ENCODE measurements around the gene SEMA4B. TPM values are rescaled to one million over a fixed set of nuclear protein-coding genes. Genes with fewer than 3 reads are reported as not detected.
"Not testable (repeated sequence)": the region's sequence is repeated elsewhere in the genome, so short reads cannot be mapped to it uniquely, and the experiment has no call there.

The SEMA4B gene
- polyA plus RNA-seq, 4 donors = 35.6 to 54.1 (median 43.2) TPM

DNA sequence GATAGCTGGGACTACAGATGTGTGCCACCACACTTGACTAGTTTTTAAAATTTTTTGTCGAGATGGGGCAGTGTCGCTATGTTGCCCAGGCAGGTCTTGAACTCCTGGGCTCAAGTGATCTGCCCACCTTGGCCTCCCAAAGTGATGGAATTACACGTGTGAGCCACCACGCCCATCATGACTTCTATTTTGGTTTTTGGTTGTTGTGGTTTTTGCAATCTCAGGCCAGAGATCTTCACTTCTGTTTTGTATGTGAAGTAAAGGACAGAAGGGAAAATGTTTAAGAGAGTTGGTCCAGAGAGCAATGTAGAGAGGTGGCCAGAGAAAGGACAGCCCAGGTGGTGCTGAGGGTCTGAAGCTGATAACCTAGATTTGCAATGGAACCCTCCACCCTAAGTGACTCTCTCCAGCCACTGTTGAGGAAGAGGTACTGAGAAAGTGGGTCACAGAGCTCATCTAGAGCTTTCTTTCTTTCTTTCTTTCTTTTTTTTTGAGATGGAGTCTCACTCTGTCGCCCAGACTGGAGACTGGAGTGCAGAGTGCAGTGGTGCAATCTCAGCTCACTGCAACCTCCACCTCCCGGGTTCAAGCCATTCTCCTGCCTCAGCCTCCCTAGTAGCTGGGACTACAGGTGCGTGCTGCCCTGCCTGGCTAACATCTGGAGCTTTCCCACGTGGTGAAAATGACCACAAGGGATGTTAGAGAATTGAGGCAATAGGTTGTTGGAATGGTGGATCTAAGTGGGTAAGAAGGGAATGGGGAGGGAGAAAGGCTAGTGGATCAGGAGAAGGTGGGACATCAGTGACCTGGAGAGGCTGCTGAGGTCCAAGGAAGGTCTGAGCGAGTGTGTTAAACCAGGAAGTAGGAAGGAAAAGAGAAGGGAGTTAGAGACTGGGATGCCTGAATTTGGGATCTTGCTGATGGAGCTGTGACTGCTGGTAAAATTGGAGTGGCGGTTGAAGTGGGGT lies 22.4 kb upstream of the SEMA4B start:
- no peak for DNase-seq (ENCODE audit: low read depth in 4 of 4, low spot score in 2 of 4)

DNA sequence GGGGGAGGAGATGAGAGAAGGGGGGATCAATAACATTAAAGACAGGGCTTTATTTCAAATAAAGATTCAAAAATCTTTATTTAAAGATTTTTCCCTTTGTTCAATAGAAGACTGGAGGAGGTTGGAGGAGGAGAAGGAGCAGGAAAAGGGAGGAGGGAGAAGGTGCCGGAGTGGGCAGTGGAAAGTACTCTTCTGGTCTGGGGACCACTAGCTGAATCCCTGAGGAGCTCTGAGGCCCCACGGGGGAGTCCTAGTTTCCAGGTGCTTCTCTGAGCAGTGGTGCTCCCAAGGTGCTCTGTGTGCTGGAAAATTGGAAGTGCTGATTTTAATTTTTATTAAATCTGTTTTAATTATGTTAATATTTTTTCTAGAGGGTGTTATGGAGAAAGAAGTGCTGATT lies 19.4 kb upstream of the SEMA4B start:
- no peak for DNase-seq (ENCODE audit: low read depth in 4 of 4, low spot score in 2 of 4)

DNA sequence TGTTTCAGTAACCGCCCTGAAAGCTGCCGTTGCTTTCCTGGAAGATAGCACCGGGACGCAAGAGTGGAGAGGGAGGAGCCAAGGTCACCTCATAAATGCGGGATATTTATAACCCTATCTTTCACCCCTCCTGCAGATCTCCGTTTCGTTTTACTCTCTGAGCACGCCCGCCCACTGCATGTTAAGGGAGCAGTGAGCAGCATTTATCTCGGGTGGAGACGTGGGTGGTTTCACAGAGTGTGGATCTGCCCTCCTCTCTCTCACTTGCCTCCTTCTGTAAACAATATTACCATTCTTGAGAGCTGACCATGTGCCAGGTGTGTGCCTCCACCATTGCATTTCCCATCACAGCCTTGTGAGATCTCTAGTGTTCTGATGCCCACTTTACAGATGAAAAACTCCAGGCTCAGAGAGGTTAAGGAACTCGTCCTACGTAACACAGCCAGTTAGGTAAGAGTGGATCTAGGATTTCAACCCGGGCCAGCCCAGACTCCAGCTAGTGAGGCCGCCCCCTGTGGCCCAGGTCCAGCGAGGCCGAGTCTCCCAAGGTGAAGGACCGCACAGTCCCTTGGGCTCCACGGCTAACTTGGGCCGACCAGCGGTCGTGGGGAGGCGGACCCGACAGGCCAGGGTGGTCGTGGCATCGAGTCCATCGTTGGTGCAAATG lies 16.9 kb upstream of the SEMA4B start:
- no peak for DNase-seq (ENCODE audit: low read depth in 4 of 4, low spot score in 2 of 4)

DNA sequence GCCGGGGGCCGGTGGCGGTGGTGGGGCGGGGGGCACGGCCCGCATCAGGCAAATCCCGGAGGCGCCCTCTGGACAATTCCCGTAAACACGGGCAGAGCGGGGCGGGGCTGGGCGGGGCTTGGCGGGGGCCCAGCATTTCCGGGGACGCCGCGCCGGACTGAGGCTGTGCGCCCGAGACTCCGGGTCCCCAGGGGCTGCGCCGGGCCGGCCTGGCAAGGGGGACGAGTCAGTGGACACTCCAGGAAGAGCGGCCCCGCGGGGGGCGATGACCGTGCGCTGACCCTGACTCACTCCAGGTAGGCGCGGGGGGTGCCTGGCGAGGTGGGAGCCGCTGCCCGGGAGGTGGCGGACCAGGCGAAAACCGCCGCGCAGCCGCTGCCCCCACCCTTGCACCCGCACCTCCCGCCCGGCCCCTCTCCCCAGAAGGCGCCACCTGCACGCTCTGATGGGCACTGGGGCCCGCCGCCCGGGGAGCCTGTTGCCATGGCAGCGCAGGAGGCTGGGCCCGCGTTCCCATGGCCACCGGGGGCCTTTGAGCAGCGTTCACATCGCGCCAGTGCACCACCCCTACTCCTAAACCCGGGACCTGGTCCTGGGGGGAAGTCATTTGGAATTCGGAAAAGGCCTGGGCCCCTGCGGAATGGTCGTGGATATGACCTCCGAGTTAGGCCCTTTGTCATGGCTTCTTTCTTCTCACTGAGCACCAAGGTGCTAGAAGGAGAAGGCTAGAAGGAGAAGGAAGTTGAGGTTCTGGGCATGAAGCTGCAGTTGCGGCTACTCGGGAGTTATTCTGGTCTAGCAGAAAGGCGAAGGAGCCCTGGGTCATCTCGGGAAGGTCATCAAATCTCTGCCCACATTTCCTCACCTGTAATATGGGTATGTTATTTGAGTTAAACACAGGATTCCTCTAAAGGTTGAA lies 16.1 kb upstream of the SEMA4B start:
- DNase-seq (ENCODE audit: low read depth in 4 of 4, low spot score in 2 of 4) = no peak

DNA sequence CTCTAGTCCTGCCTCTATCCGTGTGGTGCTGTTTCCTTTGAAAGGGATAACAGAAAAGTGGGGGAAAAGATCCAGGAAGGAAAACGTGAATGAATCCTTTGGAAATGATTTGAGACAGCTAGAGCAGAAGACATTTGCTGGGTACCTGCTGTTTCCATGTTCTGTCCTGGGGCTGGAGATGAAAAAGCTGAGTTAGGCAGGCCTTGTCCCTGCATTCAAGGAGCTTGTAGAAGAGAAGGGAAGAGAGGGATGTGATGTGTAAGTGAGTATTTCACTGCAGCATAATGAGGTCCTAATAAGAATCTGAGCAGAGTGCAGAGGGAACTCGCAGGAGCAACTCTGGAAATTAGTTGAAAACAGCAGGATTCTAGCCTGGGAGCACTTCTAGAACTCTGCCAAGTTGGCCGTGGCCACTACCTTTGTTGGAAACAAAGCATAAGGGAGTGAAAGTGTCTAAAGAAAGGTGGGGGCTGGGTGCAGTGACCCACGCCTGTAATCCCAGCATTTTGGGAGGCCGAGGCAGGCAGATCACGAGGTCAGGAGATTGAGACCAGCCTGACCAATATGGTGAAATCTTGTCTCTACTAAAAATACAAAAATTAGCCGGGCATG lies 13.8 kb upstream of the SEMA4B start:
- no peak for DNase-seq (ENCODE audit: low read depth in 4 of 4, low spot score in 2 of 4)

DNA sequence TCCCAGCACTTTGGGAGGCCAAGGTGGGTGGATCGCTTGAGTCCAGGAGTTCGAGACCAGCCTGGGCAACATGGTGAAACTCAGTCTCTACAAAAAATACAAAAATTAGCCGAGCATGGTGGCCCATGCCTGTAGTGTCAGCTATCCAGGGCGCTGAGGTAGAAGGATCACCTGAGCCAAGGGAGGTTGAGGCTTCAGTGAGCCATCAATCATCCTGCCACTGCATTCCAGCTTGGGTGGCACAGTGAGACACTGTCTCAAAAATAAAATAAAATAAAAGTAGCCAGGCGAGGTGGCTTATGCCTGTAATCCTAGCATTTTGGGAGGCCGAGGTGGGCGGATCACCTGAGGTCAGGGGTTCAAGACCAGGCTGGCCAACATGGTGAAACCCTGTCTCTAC lies 13.1 kb upstream of the SEMA4B start:
- DNase-seq (ENCODE audit: low read depth in 4 of 4, low spot score in 2 of 4) = not testable (repeated sequence)

DNA sequence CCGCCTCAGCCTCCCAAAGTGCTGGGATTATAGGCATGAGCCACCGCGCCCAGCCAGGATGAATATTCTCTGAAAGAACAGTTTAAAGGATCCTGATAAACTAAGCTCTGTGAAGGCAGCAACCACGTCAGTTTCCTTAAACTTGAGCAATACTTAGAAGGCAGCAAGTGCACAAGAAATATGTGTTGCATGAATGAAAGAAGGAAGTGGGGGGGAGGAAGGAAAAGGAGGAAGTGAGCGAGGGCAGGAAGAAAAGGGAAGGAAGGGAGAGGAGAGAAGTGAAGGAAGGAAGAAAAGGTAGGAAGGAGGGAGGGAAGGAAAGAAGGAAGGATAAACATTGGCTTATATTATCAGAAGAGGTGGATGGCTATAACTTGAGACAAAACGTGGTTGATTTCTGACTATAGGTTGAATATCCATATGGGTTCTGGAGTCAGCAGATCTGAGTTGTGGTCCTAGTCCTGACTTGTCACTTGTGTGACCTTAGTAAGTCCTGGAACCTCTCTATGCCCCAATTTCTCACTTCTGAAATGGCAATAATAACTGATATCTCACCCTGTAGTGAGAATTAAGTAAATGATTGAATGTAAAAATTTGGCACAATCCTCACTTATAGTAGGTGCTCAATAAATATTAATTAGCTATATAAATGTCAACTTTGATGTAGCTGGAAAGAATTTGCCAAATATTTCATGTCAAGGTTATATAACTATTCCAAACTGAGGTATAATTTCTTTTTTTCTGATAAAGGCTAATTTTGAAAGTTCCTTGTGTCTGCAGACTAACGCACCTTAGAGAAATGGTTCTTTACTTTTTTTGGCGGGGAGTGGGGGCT lies 12.0 kb upstream of the SEMA4B start:
- DNase-seq (ENCODE audit: low read depth in 4 of 4, low spot score in 2 of 4) = no peak

DNA sequence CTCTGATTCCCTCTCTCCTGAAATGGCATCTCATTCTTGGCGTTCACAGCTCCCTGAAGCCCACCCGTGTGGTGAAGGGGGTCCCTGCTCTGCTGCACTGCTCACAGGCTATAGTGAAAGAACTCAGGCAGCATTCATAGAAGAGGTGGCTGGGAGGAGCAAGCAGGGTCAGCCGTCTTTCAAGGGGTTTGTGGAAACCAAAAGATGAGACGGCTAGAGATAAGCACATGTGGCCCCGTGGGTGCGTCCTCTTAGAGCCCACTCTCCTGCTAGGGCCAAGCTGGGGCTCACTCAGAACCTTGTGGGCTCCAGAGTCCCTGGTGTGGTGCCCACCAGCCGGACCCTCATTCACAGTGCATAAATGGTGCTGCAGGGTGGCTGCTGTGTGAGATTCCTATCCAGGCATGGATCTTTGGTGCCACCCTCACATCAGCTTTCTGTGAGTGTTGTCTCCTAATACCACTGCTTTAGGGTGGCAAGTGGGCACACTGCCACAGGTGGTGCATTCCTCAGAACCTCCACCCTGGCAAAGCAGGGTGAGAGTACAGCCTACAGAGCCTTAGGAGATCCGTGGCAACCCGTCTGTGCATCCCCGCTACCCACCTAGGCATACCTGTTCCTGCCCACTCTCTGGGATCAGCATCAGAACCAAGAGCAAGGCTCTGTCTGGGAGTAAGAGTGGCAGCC lies 11.2 kb upstream of the SEMA4B start:
- no peak for DNase-seq (ENCODE audit: low read depth in 4 of 4, low spot score in 2 of 4)

DNA sequence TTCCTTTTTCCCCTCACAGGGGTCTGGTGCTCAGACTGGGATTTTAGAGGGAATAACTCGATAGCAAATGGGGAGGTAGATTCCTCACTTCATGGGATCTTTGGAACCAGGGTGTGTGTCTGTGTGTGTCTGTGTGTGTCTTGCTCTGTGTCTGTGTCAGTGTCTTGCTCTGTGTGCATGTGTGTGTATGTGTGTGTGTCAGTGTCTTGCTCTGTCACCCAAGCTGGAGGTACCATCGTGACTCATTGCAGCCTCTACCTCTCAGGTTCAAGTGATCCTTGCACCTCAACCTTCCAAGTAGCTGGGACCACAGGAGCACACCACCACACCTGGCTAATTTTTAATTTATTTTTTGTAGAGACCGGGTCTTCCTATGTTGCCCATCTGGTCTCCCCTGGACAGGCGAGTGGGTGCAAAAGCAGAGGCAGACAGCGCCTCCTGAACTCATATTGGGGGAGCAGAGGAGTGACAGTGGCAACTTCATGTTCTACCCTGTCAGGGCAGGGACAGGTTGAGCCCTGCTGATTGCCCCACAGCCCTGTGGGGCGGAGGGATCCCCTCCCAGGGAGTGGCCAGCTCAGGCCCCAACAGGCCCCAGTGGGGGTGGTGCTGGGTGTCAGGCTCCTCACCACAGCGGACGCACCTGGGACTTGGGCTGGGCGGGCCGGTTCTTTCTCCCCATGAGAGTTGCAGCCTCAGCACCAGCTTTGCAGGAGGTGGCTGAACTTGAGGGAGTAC lies 10.4 kb upstream of the SEMA4B start:
- DNase-seq (ENCODE audit: low read depth in 4 of 4, low spot score in 2 of 4) = no peak

DNA sequence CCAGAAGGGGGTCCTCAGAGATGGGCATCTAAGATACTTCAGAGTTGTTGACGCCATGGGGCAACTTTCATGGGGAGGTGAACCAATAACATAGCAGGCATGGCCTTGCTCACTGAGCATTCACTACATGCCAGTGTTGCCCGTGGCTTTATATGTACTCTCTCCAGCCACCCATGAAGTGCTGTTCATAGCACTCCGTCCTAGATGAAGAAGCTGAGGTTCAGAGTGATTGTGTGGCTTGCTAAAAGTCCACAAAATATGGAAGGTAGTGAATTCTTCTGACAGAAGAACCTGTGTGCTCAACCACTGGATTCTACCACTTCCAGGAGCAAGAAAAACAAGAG lies 9.8 kb upstream of the SEMA4B start:
- DNase-seq (ENCODE audit: low read depth in 4 of 4, low spot score in 2 of 4) = no peak

DNA sequence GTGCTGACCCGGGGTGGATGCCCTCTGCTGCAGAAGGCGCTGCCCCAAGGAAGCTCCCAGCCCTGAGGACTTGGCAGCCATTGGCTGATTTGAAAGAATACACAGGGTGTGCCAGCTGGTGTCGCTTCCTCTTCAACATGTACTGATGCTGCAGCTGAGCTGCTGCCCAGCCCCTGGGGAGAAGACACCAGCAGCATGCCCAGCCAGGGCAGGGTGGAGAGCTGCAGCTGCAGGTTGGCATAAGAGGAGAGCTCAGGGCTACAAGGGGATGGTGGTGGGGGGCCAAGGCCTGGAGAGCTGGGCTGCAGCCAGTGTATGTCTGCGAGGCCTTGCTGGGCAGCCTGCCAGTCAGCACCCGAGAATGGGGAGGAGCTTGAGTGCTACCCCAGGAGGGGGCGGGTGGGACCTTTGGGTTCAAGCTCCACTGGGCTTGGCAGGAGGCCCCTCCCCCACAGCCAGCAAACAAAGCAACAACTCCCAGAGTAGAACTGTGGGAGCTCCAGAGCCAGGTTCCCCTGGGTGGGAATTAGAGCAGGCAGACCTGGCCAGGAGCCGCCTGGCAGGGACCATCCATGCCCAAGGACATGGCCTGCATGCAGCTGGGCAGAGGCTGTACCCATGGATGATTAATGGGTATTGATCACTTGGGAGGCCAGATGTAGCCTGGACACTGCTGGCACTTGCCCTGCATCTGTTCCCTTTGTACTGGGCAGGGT lies 9.2 kb upstream of the SEMA4B start:
- peak in 3 of 4 donors; percentile 77 to 86 (median 81) for DNase-seq (ENCODE audit: low read depth in 4 of 4, low spot score in 2 of 4)

DNA sequence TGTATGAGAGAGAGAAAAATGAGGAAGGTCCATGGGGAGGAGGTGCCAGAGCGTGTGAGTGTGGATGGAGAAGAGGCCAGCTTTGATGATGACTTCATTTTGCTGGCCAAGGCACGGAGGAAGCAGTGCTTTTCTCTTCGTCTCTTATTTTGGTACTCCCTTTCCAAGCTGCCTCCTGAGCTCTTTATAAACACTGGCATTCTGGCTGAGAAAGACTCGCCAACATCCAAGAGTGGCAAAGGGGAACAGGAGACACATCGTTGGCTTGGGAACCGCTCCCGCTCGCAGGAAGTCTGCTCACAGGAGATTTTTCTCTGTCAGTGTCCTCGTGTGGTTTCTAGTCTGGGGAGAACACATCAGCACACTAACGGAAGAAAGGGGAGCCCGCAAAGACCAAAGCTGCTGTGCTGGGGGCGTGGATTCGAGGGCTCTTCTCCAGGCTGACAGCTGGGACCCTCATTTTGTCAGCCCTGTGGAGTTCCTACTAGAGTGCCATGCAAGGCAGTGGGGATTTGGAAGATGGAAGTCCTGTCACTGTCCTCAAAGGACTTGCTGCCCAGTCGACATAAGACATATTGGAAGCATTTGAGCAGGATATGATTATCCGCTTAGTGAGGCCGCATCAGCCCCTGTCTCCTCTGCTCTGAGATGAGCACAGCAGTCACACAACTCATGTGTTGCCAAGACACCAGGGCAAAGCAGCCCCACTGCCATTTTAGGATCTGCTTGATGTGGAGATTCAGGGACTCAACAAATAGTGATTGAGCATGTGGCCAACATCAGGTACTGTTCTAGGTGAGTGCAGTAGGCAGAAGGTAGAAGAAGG lies 8.0 kb upstream of the SEMA4B start:
- no peak for DNase-seq (ENCODE audit: low read depth in 4 of 4, low spot score in 2 of 4)

DNA sequence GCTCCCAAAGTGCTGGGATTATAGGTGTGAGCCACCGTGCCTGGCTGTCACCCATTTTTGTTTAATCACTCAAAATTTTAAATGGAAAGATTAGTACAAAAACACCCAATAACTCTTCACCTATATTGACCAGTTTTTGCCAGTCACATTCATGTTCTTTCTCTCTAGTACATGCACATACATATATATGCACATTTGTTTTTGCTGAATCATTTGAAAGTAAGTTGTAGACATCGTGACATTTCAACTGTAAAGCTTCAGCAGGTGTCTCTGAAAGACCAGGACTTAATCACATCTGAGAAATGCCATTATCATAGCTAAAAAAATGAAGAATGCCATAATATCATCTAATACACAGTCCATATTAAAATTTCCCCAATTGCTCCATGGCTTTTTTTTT lies 6.5 kb upstream of the SEMA4B start:
- no peak for DNase-seq (ENCODE audit: low read depth in 4 of 4, low spot score in 2 of 4)

DNA sequence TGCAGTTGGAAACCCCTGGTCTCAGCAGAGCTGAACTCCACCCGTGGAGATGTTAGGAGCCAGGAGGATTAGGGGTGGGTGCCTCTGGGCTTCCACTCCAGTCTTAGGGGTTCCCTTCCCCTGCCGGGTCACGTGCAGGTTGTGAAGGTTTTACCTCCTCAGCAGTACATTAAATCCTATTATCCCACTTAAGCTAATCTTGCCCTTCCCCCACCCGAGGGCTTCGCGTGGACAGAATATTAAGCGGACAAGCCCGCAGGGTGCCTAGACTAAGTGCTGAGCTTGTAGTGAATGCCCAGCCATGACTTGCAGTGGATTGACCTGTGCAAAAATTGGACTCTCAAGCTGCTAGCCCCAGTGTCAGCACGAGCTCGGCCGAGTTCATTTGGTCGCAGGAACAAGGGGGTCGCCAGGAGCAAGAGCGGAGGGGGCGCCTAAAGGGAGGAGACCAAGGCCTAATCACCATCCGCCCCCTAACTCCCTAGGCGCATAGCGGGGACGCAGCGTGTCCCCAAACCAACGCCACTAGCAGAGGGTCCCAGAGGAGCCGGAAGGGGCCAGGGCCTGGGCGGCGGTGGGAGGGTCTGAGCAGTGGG lies 498 bp upstream of the SEMA4B start:
- DNase-seq (ENCODE audit: low read depth in 4 of 4, low spot score in 2 of 4) = no peak

DNA sequence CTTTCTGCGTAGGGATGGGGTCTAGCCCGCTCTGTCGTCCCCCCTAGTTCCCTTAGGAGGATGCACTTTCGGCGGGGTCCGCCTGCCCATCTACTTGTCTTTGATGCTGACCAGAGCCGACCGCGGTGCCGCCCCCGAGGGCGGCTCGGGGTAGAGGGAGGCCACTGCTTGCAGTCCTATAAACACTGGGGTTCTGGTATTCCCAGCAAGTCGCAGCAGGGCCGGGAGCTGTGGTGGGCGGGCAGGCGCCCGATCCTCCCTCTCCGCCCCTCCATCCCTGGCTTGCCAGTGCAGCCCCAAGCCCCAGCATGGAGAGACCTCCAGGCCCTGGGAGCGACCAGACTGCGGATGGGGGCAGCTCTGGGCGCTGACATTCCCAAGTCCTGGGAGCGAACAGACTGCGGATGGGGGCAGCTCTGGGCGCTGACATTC lies 830 bp downstream of the SEMA4B start:
- no peak for DNase-seq (ENCODE audit: low read depth in 4 of 4, low spot score in 2 of 4)

DNA sequence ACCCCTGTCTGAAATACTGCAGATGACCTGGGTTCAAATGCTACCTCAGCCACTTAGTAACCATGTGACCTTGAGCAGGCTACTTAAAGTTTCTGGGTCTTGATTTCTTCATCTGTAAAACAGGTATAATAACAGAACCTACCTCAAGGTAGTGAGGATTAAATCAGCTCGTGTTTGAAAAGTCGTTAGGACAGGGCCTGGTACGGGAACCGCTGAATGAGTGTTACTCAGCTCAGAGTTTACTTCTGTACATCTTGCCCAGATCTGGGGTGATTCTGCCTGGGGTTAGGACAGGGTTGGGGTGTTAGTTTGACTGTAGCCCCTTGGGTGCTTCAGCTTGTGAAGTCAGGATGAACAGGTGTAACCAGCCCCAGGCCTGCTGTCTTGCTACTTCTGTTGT lies 1.8 kb downstream of the SEMA4B start:
- no peak for DNase-seq (ENCODE audit: low read depth in 4 of 4, low spot score in 2 of 4)
